NOMO-1 treated with DMSO at 0.1 percent for 48 hours (cell line): ENCODE measurements around the gene SCUBE1.
"Not testable (repeated sequence)": the region's sequence is repeated elsewhere in the genome, so short reads cannot be mapped to it uniquely, and the experiment has no call there.

Source experiments
- DNase-seq: peaks from one replicate; lab custom pipeline; 2025; ENCODE audit not compliant: unreplicated experiment; lab: John Stamatoyannopoulos, UW

The SCUBE1 gene

DNA sequence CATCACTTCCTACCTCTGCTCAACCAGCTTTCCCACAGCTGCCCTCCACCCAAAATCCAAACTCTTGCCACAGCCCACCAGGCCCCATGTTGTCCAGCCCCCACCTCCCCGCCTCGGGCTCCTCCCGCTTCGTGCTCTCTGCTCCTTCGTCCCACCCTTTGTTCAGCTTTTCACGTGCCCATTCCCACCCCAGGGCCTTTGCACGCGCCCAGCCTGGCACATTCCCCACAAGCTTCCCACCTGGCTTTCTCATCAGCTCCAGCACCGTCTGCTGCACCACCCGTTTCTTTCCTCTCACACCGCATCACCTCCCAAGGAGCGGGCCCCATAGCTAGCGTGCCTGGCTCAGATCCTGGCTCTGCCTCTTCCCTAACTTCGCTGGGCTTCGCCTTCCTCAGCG is 54.8 kb downstream of the SCUBE1 start:
- no peak for DNase-seq

DNA sequence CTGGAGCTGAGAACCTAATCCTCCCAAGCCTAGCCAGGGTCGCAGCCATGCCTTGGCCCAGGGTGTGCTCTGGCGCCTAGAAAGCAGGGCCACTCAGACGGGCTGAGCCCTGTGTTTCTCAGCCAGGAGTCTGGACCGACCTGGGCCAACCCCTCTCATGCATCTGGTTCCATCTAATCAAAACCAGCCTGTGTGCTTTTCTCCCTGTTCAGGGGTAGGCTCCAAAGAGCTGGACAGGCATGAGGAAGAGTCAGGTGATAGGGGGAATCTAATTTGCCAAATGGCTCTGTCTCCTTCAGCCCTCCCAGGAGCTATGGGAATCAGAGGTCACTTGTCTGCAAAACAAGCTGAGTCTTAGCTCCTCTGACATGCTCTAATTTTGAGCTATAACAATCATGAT is 55.7 kb downstream of the SCUBE1 start:
- no peak for DNase-seq

DNA sequence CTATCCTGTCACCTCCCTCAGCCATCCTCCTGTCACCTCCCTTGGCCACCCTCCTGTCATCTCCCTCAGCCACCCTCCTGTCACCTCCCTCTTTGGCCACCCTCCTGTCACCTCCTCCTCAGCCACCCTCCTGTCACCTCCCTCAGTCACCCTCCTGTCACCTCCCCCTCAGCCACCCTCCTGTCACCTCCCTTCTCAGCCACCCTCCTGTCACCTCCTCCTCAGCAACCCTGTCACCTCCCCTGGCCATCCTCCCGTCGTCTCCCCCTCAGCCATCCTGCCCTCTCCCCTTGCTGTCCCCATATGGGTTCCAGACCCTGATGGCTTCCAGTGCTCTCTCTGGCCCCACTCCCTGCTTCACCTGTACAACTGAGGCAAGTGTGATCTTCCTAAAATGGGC is 61.8 kb downstream of the SCUBE1 start:
- no peak for DNase-seq

DNA sequence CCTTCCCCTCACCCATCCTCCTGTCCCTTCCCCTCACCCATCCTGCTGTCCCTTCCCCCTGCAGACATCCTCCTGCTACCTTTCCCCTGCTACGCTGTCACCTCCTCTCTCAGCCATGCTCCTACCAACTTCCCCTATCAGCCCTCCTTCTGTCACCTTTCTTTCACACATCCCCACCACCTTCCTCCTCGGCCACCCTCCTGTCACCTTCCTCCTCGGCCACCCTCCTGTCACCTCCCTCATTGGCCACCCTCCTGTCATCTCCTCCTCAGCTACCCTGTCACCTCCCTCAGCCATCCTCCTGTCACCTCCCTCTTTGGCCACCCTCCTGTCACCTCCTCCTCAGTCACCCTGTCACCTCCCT is 62.7 kb downstream of the SCUBE1 start:
- DNase-seq: not testable (repeated sequence)

DNA sequence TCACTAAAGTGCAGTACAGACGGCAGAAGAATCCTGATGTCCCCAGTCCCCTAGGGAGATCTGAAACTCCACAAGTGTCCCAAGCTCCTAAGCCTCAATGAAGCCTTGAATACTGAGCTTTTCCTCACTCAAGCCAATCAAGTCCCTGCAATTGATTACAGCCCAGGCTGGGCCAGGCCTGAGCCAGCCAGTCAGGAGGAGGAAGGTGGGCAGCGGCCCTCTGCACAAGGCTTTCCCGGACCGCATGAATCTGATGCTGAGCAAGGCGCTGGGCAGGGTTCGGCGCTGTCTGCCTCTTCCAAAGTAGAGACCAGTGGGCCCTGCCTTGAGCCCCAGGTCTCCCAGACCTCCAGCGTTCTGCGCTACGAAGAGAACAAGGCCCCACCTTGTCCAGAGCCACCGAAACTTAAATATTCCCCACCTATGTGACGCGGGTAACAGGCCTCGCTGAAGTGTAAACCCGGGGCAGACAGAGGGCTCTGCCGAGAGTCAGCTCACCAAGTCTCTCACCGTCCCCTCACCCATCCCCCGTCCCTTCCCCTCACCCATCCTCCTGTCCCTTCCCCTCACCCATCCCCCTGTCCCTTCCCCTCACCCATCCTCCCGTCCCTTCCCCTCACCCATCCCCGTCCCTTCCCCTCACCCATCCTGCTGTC is 63.2 kb downstream of the SCUBE1 start:
- no peak for DNase-seq

DNA sequence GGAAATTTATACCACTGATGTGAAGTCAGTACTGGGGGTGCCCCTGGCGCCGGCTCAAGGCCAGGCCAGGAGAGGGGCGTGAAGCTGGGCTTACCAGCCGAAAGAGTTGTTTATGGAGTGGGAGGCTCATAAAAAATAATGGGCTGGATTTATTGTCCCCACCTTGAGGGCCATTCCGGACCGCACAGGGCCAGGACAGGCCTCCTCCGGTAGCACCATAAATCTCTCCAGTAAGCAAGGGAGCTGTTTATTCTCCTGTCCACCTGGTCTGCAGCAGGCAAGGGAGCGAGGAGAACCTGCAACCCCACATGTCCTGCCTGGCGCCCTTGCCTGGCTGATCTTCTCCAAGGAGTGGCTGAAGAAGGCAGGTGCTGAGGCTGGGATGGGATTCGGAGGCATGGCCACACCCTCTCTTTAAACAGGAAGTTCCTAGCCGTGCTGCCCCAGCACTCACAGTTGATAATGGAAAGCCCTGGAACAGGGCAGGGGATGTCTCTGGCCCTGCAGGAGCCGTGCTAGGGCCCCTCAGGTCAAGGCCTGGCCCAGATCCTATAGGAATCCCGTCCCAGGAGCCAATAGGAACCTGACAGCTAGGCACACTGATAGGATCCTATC is 65.1 kb downstream of the SCUBE1 start:
- peak; percentile 15 for DNase-seq

DNA sequence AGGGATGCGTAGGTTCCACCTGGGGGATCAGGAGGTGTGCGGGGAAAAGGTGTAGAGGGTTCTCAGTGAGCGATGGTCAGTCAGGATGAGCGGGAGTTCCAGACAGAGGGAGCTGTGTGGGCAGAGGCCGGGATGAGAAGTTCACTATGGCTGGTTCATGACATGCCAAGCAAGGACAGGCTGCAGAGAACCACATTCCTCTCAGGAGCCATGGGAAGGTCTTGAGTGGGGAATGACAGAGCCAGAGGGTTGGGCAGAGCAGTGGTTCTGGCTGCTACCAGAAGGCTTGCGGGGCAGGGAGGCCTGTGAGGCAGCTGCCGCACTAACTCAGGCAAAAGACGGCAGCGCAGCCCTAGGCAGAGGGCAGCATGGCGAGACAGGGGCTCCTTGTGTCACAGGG is 66.1 kb downstream of the SCUBE1 start:
- no peak for DNase-seq

DNA sequence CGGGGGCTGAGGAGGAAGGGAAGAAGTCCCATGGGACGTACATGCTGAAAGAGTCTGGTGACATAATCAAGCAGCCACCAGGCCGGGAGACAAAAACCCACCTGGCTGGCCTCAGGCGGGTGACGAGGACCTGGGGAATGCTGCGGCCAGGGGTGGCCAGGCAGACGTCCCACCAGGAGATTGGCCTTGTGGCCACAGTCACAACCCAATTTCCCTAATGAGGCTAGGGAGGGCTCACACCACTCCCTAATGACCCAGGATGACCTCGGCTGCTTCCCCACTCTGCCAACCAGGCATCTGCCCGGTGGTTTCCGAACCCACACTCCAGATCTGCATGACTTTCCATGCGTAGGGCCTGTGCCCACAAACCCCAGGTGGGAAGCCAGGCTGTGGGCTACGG is 66.9 kb downstream of the SCUBE1 start:
- DNase-seq: no peak

DNA sequence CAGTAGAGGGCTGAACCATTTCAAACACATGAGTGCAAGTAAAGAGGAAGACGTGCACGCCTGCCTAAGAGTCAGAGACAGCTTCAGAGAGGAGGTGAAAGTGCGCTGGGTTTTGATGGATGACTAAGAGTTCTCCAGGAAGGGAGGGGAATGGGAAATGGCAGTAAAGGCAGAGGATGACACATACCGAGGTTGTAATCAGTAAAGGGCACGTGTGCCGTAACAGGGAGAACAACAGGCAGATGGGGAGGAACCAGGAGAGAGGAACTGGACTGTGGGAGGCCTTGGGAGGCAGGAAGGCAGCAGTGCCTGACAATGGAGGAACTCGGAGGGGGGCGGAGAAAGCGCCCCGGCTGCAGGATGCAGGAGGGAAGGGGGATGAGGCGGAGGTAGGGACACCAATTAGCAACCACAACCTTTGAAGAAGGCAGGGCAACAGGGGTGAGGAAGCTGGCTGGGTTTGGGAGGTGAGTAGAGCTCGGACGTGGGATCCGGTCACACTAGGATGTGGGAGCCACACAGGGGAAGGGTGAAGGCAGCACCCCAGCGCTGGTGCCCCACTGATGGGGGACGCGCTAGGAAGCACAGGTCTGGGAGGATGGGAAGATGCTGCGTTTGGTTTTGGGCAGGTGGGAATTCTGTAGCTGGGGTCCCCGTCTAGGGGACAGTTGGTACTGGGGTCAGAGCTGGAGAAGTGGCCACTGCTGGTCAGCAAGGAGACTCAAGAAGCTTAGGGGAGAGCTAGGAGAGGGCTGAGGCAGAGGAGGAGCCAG is 67.4 kb downstream of the SCUBE1 start:
- peak; percentile 33 for DNase-seq

DNA sequence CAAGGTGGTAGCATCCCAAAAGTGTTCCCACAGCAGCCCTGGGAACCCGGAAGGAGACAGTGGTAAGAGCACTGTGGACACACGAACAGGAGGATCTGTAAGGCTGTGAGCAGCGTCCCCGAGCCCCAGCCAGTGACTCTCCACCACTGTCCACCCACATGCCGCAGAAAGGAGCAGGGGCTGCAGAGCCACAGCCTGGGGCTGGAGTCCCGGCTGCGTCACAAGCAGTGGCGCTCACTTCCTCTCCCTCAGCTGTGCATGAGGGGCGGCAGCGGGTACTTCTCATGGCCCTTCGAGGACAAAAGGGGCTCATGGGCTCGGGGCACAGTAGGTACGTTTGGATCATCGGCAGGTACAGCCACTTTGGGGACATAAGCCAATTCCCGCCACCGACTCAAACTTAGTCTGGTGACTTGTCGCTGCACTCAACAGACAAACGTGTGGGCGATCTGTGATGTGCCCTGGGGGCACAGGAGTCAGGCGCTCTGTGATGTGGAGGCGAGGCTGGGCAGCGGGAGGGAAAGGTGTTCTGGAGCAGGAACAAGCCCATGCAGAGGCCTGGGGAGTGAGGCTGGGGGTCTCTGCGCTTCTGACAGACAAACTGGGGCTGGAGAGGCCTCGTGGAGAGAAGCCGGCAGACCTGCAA is 68.5 kb downstream of the SCUBE1 start:
- DNase-seq: no peak

DNA sequence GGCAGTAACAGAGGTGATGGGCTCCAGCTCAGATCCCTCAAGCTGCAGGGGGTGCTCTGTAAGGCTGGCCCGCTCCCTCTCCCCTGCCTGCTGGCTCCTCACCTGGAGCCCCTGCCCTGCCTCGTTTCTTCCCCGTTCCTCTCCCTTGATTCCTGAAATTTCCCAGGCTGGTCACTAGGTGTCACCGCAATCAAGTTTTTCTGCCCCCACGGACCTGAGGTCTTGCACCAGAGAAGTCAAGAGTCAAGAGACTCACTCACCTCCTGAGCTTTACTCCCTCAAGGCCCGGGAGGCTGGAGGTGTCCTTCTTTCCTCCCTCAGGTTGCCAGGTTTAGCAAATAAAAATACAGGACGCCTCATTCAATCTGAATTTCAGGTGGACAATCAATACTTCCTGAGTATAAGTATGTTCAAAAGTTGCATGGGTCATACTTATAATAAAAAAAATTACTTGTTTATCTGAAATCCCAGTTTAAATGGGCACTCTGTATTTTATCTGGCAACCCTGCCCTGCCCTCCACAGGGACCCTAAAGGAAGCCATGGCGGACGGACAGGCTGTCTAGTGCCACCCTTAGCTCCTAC is 69.2 kb downstream of the SCUBE1 start:
- peak; percentile 61 for DNase-seq

DNA sequence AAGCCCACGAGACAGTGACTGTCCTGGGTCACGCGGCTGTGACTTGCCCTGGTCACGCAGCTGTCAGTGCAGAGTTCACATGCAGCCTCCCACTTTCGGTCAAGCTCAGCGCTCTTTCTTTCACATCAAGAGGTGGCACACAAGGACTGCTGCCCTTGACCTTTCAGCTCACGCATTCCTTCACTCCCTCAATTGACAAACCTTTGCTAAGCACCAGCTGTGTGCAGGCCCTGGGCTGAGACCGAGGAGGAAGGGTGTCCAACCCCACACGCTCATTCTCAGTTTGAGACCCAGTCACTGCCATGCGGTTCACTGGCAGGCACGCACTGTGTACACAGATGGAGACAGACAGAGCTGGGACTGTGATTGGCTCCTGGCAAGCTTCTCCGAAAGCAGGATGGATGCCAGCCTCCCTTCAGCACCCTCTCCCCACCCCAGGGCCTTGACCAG is 70.3 kb downstream of the SCUBE1 start:
- DNase-seq: no peak

DNA sequence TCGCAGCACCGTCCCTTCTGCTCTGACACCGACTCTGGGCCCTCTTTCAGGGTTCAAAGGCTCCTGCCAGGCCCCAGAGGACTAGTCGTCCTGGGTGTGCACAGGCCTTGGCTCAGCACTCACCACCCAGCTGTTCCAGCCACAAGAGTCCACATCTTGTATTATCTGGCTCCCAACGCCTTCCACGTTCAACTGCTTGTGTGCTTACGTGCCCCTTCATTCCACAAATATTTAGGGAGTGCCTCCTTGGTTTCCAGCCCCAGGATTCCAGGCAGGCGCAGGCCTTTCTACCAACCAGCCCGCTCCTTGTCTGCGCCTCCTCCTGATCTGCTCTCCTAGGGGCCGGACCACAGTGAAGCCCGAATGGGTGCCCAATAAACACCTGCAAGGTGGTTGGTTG is 70.9 kb downstream of the SCUBE1 start:
- no peak for DNase-seq

DNA sequence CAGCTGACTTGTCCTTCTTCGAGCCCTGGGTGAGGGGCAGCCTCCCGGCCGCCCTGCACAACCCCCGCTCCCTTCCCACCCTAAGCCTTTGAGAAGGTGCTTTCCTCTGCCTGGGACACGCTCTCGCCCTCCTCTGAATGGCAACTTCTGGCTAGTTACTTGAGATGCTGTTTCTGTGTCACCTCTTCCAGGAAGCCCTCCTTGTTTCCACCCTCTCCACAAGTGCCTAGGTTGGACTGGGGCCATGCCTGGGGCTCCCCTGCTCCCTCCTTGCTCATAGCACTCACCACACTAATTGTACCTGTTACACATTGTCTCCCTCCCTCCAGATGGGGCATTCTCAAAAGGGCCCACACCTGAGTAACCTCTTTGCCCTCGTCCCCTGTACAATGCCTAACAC is 72.2 kb downstream of the SCUBE1 start:
- no peak for DNase-seq

DNA sequence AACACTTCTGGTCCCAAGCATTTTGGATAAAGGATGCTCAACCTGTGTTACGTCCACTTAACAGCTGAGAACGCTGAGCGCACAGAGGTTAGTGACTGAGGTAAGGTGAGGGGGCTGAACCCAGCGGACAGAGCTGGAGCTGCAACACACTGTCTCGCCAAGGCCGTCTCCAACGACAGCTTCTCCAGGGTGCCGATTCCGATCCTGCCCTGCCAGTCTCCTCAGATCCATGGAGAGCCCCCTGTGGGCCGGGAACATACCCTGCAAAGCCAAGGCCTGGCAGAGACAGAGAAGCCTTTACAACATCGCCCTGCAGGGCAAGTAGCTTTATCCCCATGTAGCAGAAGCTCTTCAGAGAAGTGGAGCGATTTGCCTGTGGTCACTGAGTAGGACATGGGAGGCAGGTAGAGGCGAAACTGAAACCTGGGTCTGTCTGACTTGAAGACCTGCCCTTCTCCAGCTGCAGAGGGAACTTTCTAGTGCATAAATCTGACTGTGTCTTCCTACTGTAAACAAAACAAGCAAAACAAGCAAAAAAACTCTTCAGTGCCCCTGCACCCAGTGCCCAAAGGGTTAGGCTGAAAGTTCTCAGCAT is 72.8 kb downstream of the SCUBE1 start:
- no peak for DNase-seq

DNA sequence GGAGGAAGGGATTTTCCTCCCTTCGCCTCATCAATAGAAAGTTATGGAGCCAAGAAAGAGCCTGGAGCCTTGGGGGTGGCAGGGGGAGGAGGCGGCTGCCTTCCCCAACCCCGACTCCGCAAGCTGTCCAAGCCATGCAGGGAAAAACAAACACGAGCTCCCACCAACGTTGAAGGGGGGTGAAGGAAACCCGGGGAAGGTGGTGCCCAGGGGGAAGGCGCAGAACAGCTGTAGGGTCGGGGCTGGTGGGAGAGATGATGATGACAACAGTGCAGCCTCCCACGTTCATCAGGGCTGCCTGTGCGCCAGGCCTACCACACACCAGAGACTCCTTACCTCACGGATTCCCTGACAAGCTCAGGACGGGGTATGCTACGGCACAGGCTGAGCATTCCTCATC is 73.5 kb downstream of the SCUBE1 start:
- no peak for DNase-seq

DNA sequence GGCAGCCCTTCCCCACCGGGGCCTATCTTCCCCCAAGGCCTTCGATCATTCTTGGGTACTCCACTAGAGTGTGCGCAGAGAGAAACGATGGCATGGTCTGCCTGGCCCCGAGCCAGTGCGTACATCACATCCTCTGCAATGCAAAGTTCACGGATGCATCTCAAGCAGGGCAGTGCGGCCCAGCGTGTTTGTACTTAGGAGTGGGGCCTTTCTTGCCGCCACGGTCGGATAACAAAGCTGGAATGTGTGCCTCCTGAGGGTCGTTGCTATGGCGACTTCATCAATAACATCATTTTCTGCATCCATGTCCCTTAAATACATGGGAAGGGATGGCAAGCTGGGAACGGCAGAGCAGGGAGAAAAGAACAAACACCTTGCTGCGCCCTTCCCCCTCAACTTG is 73.9 kb downstream of the SCUBE1 start:
- DNase-seq: no peak

DNA sequence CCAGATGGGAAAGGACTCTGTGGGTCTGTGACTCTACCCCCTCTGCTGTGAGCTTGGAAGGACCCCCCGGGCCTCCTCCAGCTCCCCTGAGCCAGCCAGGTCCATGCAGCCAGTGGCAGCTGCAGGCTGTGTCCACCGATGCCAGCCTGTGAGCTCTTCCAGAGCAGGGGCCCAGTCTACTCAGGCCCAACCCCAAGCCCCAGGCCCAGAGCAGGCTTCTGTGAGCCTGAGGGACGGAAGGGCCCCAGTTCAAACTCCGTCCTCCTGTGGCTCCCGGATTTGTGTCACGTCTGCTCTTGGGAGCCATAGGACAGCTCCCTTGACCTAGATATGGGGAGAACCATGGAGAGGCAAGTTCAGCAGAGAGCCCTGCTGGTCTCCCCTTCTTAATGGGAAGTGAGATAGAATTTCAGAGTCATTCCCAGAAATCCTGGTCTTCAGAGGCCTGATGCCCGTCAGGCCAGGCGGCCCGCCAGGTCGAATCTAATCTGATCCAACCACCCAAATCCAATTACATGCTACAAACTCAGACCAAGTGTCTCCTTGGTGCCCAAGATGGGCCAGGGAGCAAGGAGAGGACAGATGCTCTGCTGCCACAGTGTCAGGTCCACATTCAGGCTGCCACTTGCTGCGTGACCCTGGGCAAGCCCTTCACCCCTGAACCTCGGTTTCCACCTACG is 75.1 kb downstream of the SCUBE1 start:
- no peak for DNase-seq

DNA sequence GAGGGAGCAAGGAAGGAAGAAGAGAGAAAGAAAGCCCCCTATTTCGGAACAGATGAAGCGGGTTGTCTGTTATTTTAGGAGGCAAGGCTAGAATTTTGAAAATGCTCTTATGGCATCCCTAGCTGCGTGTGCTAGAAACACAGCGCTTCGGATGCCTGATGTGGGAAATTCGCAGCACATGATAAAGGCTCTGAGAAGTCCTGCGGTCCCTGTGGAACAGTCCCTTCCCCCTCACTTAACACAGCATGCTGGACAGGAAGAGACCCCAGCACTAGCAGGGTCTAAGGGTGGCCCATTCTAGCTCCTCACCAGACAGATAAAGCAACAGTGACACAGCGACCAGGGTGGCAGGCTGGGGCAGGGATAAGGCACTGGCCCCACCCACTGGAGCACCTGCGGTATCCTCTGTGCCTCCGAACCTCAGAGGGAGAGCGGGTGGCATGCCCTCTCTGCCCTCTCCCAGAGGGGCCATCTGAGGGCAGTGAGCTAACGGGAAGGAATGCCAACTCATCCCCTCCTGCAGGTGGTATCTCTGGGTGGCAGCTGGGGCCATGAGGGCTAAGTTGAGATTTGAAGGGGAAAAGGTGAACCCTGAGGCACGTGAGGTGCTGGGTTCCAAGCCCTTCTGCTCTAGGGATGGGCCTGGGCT is 75.7 kb downstream of the SCUBE1 start:
- DNase-seq: no peak

DNA sequence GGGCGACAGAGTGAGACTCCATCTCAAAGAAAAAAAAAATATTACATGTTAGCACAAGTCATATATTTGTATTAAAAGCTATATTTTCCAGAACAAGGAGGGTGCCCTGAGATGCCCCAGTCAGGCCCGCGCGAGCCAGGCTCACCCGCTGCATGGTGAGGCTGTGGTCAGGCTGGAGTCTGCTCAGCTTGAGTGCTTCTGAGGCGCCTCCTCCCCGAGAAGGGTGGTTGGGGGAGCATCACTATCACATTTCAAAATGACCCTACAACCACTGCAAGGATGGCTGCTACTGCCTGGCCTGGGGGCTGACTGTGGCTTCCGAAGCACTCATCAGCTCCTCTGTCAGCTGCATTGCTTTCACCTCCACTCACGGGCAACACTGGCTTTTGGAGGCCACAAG is 77.1 kb downstream of the SCUBE1 start:
- DNase-seq: no peak
